ENCODE results near the gene HAUS5. TPM values are rescaled to one million over a fixed set of nuclear protein-coding genes. Genes with fewer than 3 reads are reported as not detected.

HAUS5 gene
- total and polyA plus RNA-seq, 2 donors (not counting 1 experiment from before 2014, with no cell fraction given) = 32.2 to 42.8 TPM

GRCh38 chr19:35648017-35648961 is 35.8 kb downstream of the HAUS5 start, which contains the start of gene COX6B1:
Gene COX6B1 (plus strand): TSS chr19:35648323. CDS start chr19:35651244, 2,921 bp downstream.
- peak within 1 kb of the TSS; percentile 87 for H3K27ac Mint-ChIP-seq
- H3K9ac ChIP-seq (ENCODE audit: low read length) = peak within 1 kb of the TSS; percentile 75
- H3K79me2 ChIP-seq (ENCODE audit: control insufficient read depth, insufficient read depth, low read length) = peaks cover 42% of the 10 kb centered on the region
- POLR2A ChIA-PET = interaction anchor here (0.6 to 1.0 kb wide), 5 partner anchors 35 to 283 kb away, joined by 3 to 7 read pairs (median 3); partner anchors contain the start of genes HAUS5, PSENEN and U2AF1L4
- H3K9me3 Mint-ChIP-seq (ENCODE audit: insufficient read depth) = no peaks in the 10 kb centered on the region
- H3K27ac ChIP-seq (ENCODE audit: low read length in 2 of 2) = peak within 1 kb of the TSS; percentile 64 to 80
- H3K36me3 ChIP-seq (replicated peaks in 1 of 2; ENCODE audit: control extremely low read depth in 1 of 2, control insufficient read depth in 1 of 2, extremely low read depth in 1 of 2, insufficient read depth in 2 of 2, low read length in 1 of 2) = peaks cover 1 to 17% of the 10 kb centered on the region in 2 experiments
- H3K27me3 ChIP-seq (replicated peaks in 1 of 4; ENCODE audit: control extremely low read depth in 1 of 4, control insufficient read depth in 3 of 4, insufficient read depth in 4 of 4, low read length in 3 of 4) = no peaks in the 10 kb centered on the region
- H3K4me3 Mint-ChIP-seq = peak within 1 kb of the TSS; percentile 94
- TF ChIP-seq CTCF (IDR thresholded peaks at IDR 0.05) (no peak), EZH2 (IDR thresholded peaks at IDR 0.05; ENCODE audit: borderline replicate concordance, insufficient read depth, low read depth, low read length, poor library complexity, severe bottlenecking) (no peak)
- peak within 1 kb of the TSS; percentile 69 to 88 (median 85) for H3K4me3 ChIP-seq (ENCODE audit: control extremely low read depth in 1 of 5, extremely low read depth in 1 of 5, insufficient read depth in 1 of 5, low read depth in 2 of 5, low read length in 4 of 5)
- peaks cover 0 to 5% (median 0%) of the 10 kb centered on the region in 3 donors for H3K9me3 ChIP-seq (ENCODE audit: control extremely low read depth in 1 of 3, control insufficient read depth in 2 of 3, insufficient read depth in 1 of 3, low read length in 2 of 3)
- H4K20me1 ChIP-seq (ENCODE audit: control insufficient read depth, insufficient read depth, low read length, poor library complexity, severe bottlenecking) = peaks cover 13% of the 10 kb centered on the region
- no peaks in the 10 kb centered on the region for H3K27me3 Mint-ChIP-seq
- ATAC-seq (ENCODE audit: low read depth) (peak; percentile 65), DNase-seq (peak; percentile 96)
- H3K4me1 ChIP-seq (ENCODE audit: control insufficient read depth in 2 of 2, insufficient read depth in 2 of 2, low read length in 2 of 2) = peaks cover 14 to 43% of the 10 kb centered on the region in 2 donors
- peak within 1 kb of the TSS; percentile 87 for H2AFZ ChIP-seq (ENCODE audit: insufficient read depth, low read depth, low read length, poor library complexity, severe bottlenecking)
- H3K4me1 Mint-ChIP-seq = peaks cover 44% of the 10 kb centered on the region
- peak within 1 kb of the TSS; percentile 85 for H3K4me2 ChIP-seq (replicated peaks; ENCODE audit: low read depth, low read length, poor library complexity, severe bottlenecking)
- intact Hi-C loops (cut with micrococcal nuclease) = loop anchor here (1.0 to 10.0 kb wide), 9 partner anchors 20 to 1947 kb away; partner anchors contain the start of genes ARHGAP33, HAUS5, LIN37 and OVOL3
- CTCF ChIA-PET = interaction anchor here (0.8 to 1.2 kb wide), 2 partner anchors 26 to 54 kb away, joined by 3 to 6 read pairs; no protein-coding TSS in a partner anchor
- under 1% methylated on average over 43 of the region's 46 CpGs for WGBS (ENCODE audit: insufficient coverage)

Measured in B cell (primary cell).